Astrocyte (in vitro differentiated cells and primary cell): Measurements from ENCODE around the gene SRL. TPM values are rescaled to one million over a fixed set of nuclear protein-coding genes. Genes with fewer than 3 reads are reported as not detected.

Experiments used
- DNase-seq: peaks from one replicate; pipeline ENCODE4 v3.0.0-alpha.2; 2010; ENCODE audit warnings: low read depth
- FAIRE-seq: peaks from 2 replicates; lab custom pipeline; 2011; peaks lifted over from hg19 to GRCh38; lab: Jason Lieb, UNC
- H2AFZ ChIP-seq: 2 replicates; pipeline ENCODE4 v1.6.0; 2012; ENCODE audit warnings: low read depth, low read length, inconsistent platforms
- H3K27ac ChIP-seq: 2 replicates; pipeline ENCODE4 v1.5.1; 2011; ENCODE audit warnings: low read depth, low read length, inconsistent platforms
- H3K27me3 ChIP-seq: 2 replicates; pipeline ENCODE4 v1.6.0; 2011; ENCODE audit warnings: low read length, inconsistent platforms; ENCODE audit not compliant: insufficient read depth
- H3K36me3 ChIP-seq: 2 replicates; pipeline ENCODE4 v1.5.1; 2011; ENCODE audit warnings: low read length, inconsistent platforms; ENCODE audit not compliant: insufficient read depth
- H3K4me1 ChIP-seq: 2 replicates; pipeline ENCODE4 v1.5.1; 2011; ENCODE audit warnings: low read length, inconsistent platforms; ENCODE audit not compliant: insufficient read depth
- H3K4me2 ChIP-seq: 2 replicates; pipeline ENCODE4 v1.6.0; 2012; ENCODE audit warnings: low read length, inconsistent platforms
- H3K4me3 ChIP-seq: 2 replicates; pipeline ENCODE4 v1.5.1; 2011; ENCODE audit warnings: low read depth, mild to moderate bottlenecking, low read length, inconsistent platforms; ENCODE audit not compliant: insufficient read depth
- H3K79me2 ChIP-seq: 2 replicates; pipeline ENCODE4 v1.6.0; 2012; ENCODE audit warnings: mild to moderate bottlenecking, low read length, inconsistent platforms; ENCODE audit not compliant: insufficient read depth
- H3K9ac ChIP-seq: 2 replicates; pipeline ENCODE4 v1.6.0; 2012; ENCODE audit warnings: mild to moderate bottlenecking, low read length, inconsistent platforms
- H3K9me3 ChIP-seq: 2 replicates; pipeline ENCODE4 v1.5.1; 2012; ENCODE audit warnings: low read depth, mild to moderate bottlenecking, low read length, inconsistent platforms; ENCODE audit not compliant: insufficient read depth
- H4K20me1 ChIP-seq: 2 replicates; pipeline ENCODE4 v1.6.0; 2012; ENCODE audit warnings: low read length, inconsistent platforms; ENCODE audit not compliant: insufficient read depth
- H3K27ac Mint-ChIP-seq: one replicate; pipeline ENCODE4 v1.8.0; 2021; ENCODE audit warnings: mild to moderate bottlenecking, mixed read lengths; ENCODE audit not compliant: unreplicated experiment
- H3K27me3 Mint-ChIP-seq: one replicate; pipeline ENCODE4 v1.8.0; 2021; ENCODE audit warnings: low read depth, mixed read lengths; ENCODE audit not compliant: unreplicated experiment
- H3K36me3 Mint-ChIP-seq: one replicate; pipeline ENCODE4 v1.8.0; 2021; ENCODE audit warnings: low read depth, mixed read lengths; ENCODE audit not compliant: unreplicated experiment
- H3K4me1 Mint-ChIP-seq: one replicate; pipeline ENCODE4 v1.8.0; 2021; ENCODE audit warnings: low read depth, mixed read lengths; ENCODE audit not compliant: unreplicated experiment
- H3K4me3 Mint-ChIP-seq: one replicate; pipeline ENCODE4 v1.8.0; 2021; ENCODE audit warnings: mild to moderate bottlenecking, moderate library complexity, mixed read lengths; ENCODE audit not compliant: unreplicated experiment
- H3K9me3 Mint-ChIP-seq: one replicate; pipeline ENCODE4 v1.8.0; 2021; ENCODE audit warnings: mild to moderate bottlenecking, mixed read lengths; ENCODE audit not compliant: unreplicated experiment
- EZH2 ChIP-seq: IDR thresholded peaks from 2 replicates; pipeline ENCODE4 v1.6.1; 2012; ENCODE audit warnings: mild to moderate bottlenecking, low read length, inconsistent platforms; ENCODE audit not compliant: insufficient read depth
- total RNA-seq: library from RNA; stranded (reverse); gene quantifications from 2 replicates; pipeline ENCODE4 v1.2.1, GENCODE V29; 2021
- TF ChIP-seq, protein P1 (sequence below): IDR thresholded peaks from 2 replicates; pipeline ENCODE4 v1.5.1; 2011; ENCODE audit warnings: low read depth, mild to moderate bottlenecking, inconsistent platforms, low read length, moderate library complexity; ENCODE audit not compliant: insufficient read depth

Gene SRL
- total RNA-seq, 1 donor from 2014 or later = not detected

GRCh38 chr16:4239020-4239419 is 2.9 kb downstream of the SRL start:
- no peak for FAIRE-seq
- no peak overlapping the region for H3K27ac Mint-ChIP-seq
- peaks cover 3% of the 10 kb centered on the region for H3K27me3 ChIP-seq
- peaks cover 2% of the 10 kb centered on the region for H3K9me3 Mint-ChIP-seq
- no peaks in the 10 kb centered on the region for H3K36me3 ChIP-seq
- no peak overlapping the region for H3K9ac ChIP-seq
- H3K79me2 ChIP-seq = no peaks in the 10 kb centered on the region
- H3K4me3 Mint-ChIP-seq = no peak overlapping the region
- no peak overlapping the region for H3K4me3 ChIP-seq
- H3K36me3 Mint-ChIP-seq = no peaks in the 10 kb centered on the region
- no peaks in the 10 kb centered on the region for H4K20me1 ChIP-seq
- H3K4me1 Mint-ChIP-seq = peaks cover 6% of the 10 kb centered on the region
- H3K27me3 Mint-ChIP-seq = peaks cover 25% of the 10 kb centered on the region
- H3K4me1 ChIP-seq = peaks cover 8% of the 10 kb centered on the region
- no peak overlapping the region for H2AFZ ChIP-seq
- H3K4me2 ChIP-seq = no peak overlapping the region
- TF ChIP-seq EZH2 = no peak
- no peak for DNase-seq
- no peaks in the 10 kb centered on the region for H3K9me3 ChIP-seq
- H3K27ac ChIP-seq = no peak overlapping the region

- H3K27ac Mint-ChIP-seq = no peak overlapping the region
- DNase-seq (no peak), FAIRE-seq (no peak)
- no peaks in the 10 kb centered on the region for H4K20me1 ChIP-seq
- H3K4me1 Mint-ChIP-seq = peaks cover 6% of the 10 kb centered on the region
- H3K4me2 ChIP-seq = no peak overlapping the region
- no peaks in the 10 kb centered on the region for H3K79me2 ChIP-seq
- TF ChIP-seq, protein P1, sequence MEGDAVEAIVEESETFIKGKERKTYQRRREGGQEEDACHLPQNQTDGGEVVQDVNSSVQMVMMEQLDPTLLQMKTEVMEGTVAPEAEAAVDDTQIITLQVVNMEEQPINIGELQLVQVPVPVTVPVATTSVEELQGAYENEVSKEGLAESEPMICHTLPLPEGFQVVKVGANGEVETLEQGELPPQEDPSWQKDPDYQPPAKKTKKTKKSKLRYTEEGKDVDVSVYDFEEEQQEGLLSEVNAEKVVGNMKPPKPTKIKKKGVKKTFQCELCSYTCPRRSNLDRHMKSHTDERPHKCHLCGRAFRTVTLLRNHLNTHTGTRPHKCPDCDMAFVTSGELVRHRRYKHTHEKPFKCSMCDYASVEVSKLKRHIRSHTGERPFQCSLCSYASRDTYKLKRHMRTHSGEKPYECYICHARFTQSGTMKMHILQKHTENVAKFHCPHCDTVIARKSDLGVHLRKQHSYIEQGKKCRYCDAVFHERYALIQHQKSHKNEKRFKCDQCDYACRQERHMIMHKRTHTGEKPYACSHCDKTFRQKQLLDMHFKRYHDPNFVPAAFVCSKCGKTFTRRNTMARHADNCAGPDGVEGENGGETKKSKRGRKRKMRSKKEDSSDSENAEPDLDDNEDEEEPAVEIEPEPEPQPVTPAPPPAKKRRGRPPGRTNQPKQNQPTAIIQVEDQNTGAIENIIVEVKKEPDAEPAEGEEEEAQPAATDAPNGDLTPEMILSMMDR = no peak
- no peak for TF ChIP-seq EZH2
- no peak overlapping the region for H3K4me3 ChIP-seq
- no peak overlapping the region for H2AFZ ChIP-seq
- peaks cover 2% of the 10 kb centered on the region for H3K27me3 ChIP-seq
- peaks cover 8% of the 10 kb centered on the region for H3K4me1 ChIP-seq
- no peaks in the 10 kb centered on the region for H3K36me3 Mint-ChIP-seq
- H3K9ac ChIP-seq = no peak overlapping the region
- H3K27ac ChIP-seq = no peak overlapping the region
- no peak overlapping the region for H3K4me3 Mint-ChIP-seq
- no peaks in the 10 kb centered on the region for H3K36me3 ChIP-seq
- H3K9me3 ChIP-seq = no peaks in the 10 kb centered on the region
- peaks cover 19% of the 10 kb centered on the region for H3K27me3 Mint-ChIP-seq
- peaks cover 11% of the 10 kb centered on the region for H3K9me3 Mint-ChIP-seq
These were observed 8.4 kb downstream of the SRL start for GRCh38 chr16:4233431-4233830.

DNA sequence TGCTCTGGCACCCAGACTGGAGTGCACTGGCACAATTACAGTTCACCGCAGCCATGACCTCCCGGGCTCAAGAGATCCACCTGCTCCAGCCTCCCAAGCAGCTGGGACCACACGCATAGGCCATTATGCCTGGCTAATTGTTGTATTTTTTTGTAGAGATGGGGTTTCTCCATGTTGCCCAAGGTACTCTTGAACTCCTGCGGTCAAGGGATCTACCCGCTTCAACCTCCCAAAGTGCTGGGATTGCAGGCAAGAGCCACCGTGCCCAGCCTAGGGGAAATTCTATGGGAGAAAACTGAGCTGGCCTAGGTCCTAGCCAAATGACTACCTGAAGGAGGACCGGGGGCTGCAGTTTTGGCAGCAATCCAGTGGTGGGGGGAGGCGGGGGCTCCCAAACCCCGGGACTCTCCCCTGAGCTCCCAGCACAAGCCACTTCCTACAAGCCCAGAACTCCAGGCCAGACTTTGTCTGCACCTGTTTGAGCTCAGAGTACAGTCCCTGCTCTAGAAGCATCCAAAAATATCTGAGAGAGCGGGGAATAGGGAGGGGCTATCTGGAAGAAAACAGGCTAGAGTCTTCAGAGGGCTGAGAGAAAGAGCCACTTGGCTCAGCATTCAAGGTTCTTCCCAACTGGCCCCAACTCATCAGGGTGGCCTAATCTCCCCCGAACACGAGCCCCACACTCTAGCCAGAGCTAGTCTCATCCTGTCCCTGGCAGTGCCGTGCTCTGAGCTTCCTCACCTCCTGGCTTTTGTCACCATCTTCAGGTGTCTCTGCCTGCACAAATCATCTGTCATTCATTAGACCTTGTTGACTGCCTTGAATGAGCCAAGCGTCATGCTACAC is 9.1 kb downstream of the SRL start:
- Histone ChIP-seq H3K27ac (no peak overlapping the region), H3K4me1 (peaks cover 8% of the 10 kb centered on the region), H3K9ac (no peak overlapping the region), H3K36me3 (no peaks in the 10 kb centered on the region), H3K4me3 (no peak overlapping the region), H3K79me2 (no peaks in the 10 kb centered on the region), H4K20me1 (no peaks in the 10 kb centered on the region), H3K27me3 (peaks cover 2% of the 10 kb centered on the region), H2AFZ (no peak overlapping the region), H3K9me3 (no peaks in the 10 kb centered on the region), H3K4me2 (no peak overlapping the region)
- Mint-ChIP-seq H3K4me3 (no peak overlapping the region), H3K4me1 (peaks cover 6% of the 10 kb centered on the region), H3K36me3 (no peaks in the 10 kb centered on the region), H3K27ac (no peak overlapping the region), H3K27me3 (peaks cover 19% of the 10 kb centered on the region), H3K9me3 (peaks cover 11% of the 10 kb centered on the region)
- TF ChIP-seq EZH2 = no peak
- no peak for FAIRE-seq
- no peak for DNase-seq
